GM21619 (cell line): ENCODE results near the gene EDDM13.
"Not testable (repeated sequence)": the region's sequence is repeated elsewhere in the genome, so short reads cannot be mapped to it uniquely, and the experiment has no call there.

Experiments
- ATAC-seq: cut with Tn5 transposase; IDR thresholded peaks from one replicate; pipeline ENCODE4 v1.9.1; 2021; ENCODE audit not compliant: unreplicated experiment

EDDM13 gene

GRCh38 chr19:56319991-56320390 is 47.4 kb downstream of the EDDM13 start:
- no peak for ATAC-seq

- no peak for ATAC-seq
These were observed 48.9 kb downstream of the EDDM13 start for GRCh38 chr19:56321254-56321988.

- ATAC-seq: no peak
These were observed 49.5 kb downstream of the EDDM13 start for GRCh38 chr19:56321989-56322440.

DNA sequence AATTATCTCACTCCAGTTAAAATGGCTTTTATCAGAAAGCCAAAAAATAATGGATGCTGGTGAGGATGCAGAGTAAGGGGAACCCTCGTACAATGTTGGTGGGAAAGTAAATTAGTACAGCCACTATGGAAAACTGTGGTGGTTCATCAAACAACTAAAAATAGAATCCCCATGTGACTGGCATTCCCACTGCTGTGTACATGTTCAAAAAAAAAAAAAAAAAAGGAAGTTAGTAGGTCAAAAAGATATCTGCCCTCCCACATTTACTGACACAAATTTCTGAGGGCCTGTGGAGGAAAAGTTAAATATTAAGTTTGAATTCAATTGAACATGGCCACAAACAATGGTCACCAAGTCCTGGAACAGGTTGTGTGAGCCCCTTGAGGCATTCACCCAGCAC is 51.9 kb downstream of the EDDM13 start:
- ATAC-seq: no peak

GRCh38 chr19:56332695-56333094 is 60.1 kb downstream of the EDDM13 start:
- no peak for ATAC-seq

GRCh38 chr19:56333506-56333905 is 61.0 kb downstream of the EDDM13 start:
- no peak for ATAC-seq

- not testable (repeated sequence) for ATAC-seq
These were observed 62.8 kb downstream of the EDDM13 start for GRCh38 chr19:56335371-56335770.

GRCh38 chr19:56337077-56337476 is 64.5 kb downstream of the EDDM13 start:
- ATAC-seq: not testable (repeated sequence)

GRCh38 chr19:56339031-56339430 is 66.5 kb downstream of the EDDM13 start:
- not testable (repeated sequence) for ATAC-seq

DNA sequence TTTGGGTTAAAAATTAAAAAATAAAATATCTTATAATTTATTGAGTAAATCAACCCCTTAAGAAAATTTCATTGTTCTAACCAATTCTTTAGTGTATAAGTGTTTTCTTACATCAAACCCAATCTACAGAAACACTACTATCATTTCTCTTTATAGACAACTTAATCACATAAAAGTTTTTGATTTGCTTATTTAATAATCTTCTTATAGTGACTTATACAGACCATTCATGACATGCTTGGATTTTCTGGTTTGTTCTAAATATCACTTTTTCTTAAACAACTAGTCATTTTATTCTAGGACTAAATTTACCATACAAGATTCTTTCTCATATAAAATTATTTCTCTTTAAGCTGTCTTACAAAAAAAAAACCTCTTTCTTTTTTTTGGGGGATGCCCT is 69.4 kb downstream of the EDDM13 start:
- ATAC-seq: no peak

- no peak for ATAC-seq
These were observed 74.7 kb downstream of the EDDM13 start for GRCh38 chr19:56347163-56347778.

DNA sequence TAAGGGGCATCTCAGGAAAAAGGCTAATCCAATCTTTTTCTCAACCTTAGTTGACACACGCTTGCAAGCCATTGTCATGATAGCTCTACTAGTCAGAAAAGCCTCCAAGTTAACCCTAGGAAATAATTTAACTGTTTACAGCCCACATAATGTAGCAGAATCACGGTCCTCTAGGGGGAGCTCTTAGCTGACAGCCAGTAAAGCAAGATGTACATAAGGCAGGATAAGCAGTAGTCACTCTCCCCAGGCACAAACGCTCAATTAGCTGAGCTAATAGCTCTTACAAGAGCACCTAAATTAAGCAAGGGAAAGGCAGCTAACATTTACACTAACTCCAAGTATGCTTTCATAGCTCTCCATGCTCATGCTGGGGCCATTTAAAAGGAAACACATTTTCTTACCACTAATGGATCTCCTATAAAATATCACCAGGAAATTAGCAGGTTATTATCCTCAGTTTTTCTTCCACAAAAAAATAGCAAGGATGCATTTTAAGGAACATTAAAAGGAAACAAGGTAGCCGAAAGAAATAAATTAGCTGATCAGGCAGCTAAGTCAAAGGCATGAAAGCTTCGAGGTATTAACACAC is 75.8 kb downstream of the EDDM13 start:
- ATAC-seq: no peak

DNA sequence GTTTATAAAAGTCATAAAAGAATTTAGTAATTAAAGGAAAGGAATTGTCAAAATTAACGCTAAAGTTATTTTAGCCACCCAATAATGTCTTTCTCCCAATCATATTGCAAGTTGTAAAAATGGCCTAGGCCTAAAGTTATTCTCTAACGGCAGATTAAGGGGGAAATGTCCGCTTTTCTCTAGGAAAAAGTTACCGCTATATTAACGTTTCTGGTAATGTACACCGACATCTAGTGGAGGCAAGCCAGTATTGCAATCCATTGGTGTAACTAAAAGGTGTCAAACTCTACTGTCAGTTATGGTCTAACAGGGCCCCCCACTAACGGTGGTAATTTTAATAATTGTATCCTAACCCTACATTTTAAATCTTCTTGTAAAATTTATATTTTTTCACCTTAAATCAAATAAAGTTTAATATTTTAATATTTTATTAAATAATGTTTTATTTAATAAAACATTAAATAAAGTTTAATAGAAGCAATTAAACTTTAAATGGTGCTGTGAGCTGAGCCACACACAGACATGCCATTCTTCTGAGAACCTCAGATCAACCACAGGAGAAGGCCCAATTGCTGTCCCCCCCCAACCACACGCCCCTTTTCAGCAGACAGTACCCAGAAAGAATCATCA is 78.0 kb downstream of the EDDM13 start:
- ATAC-seq: no peak

GRCh38 chr19:56351208-56351607 is 78.7 kb downstream of the EDDM13 start:
- no peak for ATAC-seq

GRCh38 chr19:56355517-56355916 is 83.0 kb downstream of the EDDM13 start:
- ATAC-seq: no peak

- no peak for ATAC-seq
These were observed 84.4 kb downstream of the EDDM13 start for GRCh38 chr19:56356944-56357343.
